ENCODE data around the gene TOMM40. TPM values are rescaled to one million over a fixed set of nuclear protein-coding genes. Genes with fewer than 3 reads are reported as not detected.
"Not testable (repeated sequence)": the region's sequence is repeated elsewhere in the genome, so short reads cannot be mapped to it uniquely, and the experiment has no call there.

TOMM40 gene
- polyA plus RNA-seq, 1 experiment = 21.7 TPM

- no peak overlapping the region for H3K27ac ChIP-seq (ENCODE audit: low read depth, low read length)
- TF ChIP-seq CTCF (IDR thresholded peaks at IDR 0.05; ENCODE audit: low read depth, low read length) = no peak
- H3K9me3 ChIP-seq (ENCODE audit: control insufficient read depth, insufficient read depth, low read length) = no peaks in the 10 kb centered on the region
- CTCF ChIA-PET = interaction anchor here (1.1 to 1.6 kb wide), 5 partner anchors 40 to 197 kb away, joined by 3 to 5 read pairs (median 3); no protein-coding TSS in a partner anchor
- POLR2A ChIA-PET = interaction anchor here (0.6 to 1.1 kb wide), 2 partner anchors 30 to 39 kb away, joined by 3 to 9 read pairs; partner anchors contain the start of gene NECTIN2
- no peak overlapping the region for H3K4me3 ChIP-seq (ENCODE audit: low read depth, low read length)
- H3K27me3 ChIP-seq (ENCODE audit: control insufficient read depth, insufficient read depth, low read length) = no peaks in the 10 kb centered on the region
- DNase-seq (ENCODE audit: low read depth, low spot score) = no peak
These were observed 6.5 kb upstream of the TOMM40 start for GRCh38 chr19:44884566-44884965.

- Histone ChIP-seq H3K9me3 (ENCODE audit: control insufficient read depth, insufficient read depth, low read length) (no peaks in the 10 kb centered on the region), H3K27ac (ENCODE audit: low read depth, low read length) (no peak overlapping the region), H3K27me3 (ENCODE audit: control insufficient read depth, insufficient read depth, low read length) (no peaks in the 10 kb centered on the region), H3K4me3 (ENCODE audit: low read depth, low read length) (no peak overlapping the region)
- TF ChIP-seq CTCF (IDR thresholded peaks at IDR 0.05; ENCODE audit: low read depth, low read length) = no peak
- POLR2A ChIA-PET = no interaction called here
- CTCF ChIA-PET = interaction anchor here (1.3 kb wide), 1 partner anchor 115 kb away, joined by 4 read pairs; no protein-coding TSS in a partner anchor
- DNase-seq (ENCODE audit: low read depth, low spot score) = no peak
These were observed 4.9 kb upstream of the TOMM40 start for GRCh38 chr19:44886141-44886540.

DNA sequence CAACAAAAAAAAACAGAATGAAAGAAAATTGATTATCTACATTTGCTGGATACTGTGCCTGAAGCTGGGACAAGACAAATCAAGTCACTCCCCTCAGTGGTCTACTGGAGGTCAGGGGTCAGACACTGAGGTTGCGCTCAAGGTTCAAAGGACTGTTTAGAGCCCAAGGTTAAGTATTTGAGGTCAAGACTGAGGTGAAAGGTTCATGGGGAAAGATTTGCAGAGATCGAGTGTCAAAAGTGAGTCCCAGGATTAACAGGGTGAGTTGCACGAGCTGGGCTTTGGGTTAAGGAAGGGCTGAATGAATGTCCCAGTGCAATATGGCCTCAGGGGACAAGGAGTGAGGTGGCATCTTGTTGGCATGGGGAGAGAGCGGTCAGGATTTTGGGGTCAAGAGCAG lies 3.4 kb upstream of the TOMM40 start:
- DNase-seq (ENCODE audit: low read depth, low spot score) = no peak
- ChIA-PET POLR2A (interaction anchor here (0.7 kb wide), 1 partner anchor 10 kb away, joined by 6 read pairs; no protein-coding TSS in a partner anchor), CTCF (interaction anchor here (0.6 kb wide), 1 partner anchor 122 kb away, joined by 3 read pairs; no protein-coding TSS in a partner anchor)
- no peak for TF ChIP-seq CTCF (IDR thresholded peaks at IDR 0.05; ENCODE audit: low read depth, low read length)
- Histone ChIP-seq H3K27ac (ENCODE audit: low read depth, low read length) (no peak overlapping the region), H3K27me3 (ENCODE audit: control insufficient read depth, insufficient read depth, low read length) (no peaks in the 10 kb centered on the region), H3K9me3 (ENCODE audit: control insufficient read depth, insufficient read depth, low read length) (no peaks in the 10 kb centered on the region), H3K4me3 (ENCODE audit: low read depth, low read length) (no peak overlapping the region)

- DNase-seq (ENCODE audit: low read depth, low spot score); H3K27ac ChIP-seq (ENCODE audit: low read depth, low read length); H3K9me3 ChIP-seq (ENCODE audit: control insufficient read depth, insufficient read depth, low read length); H3K4me3 ChIP-seq (ENCODE audit: low read depth, low read length); H3K27me3 ChIP-seq (ENCODE audit: control insufficient read depth, insufficient read depth, low read length); CTCF ChIA-PET; POLR2A ChIA-PET: not testable (repeated sequence)
These were observed 2.7 kb upstream of the TOMM40 start for GRCh38 chr19:44888335-44888734.

- Histone ChIP-seq H3K9me3 (ENCODE audit: control insufficient read depth, insufficient read depth, low read length) (no peaks in the 10 kb centered on the region), H3K4me3 (ENCODE audit: low read depth, low read length) (peak overlapping the region; percentile 65), H3K27ac (ENCODE audit: low read depth, low read length) (peak overlapping the region; percentile 96), H3K27me3 (ENCODE audit: control insufficient read depth, insufficient read depth, low read length) (no peaks in the 10 kb centered on the region)
- ChIA-PET CTCF (interaction anchor here (1.0 to 1.5 kb wide), 2 partner anchors 62 to 201 kb away, joined by 3 to 4 read pairs; no protein-coding TSS in a partner anchor), POLR2A (interaction anchor here (0.6 to 1.5 kb wide), 6 partner anchors 8 to 175 kb away, joined by 3 to 12 read pairs (median 3); partner anchors contain the start of gene CLPTM1)
- DNase-seq (ENCODE audit: low read depth, low spot score) = no peak
- TF ChIP-seq CTCF (IDR thresholded peaks at IDR 0.05; ENCODE audit: low read depth, low read length) = no peak
These were observed 1.2 kb upstream of the TOMM40 start for GRCh38 chr19:44889830-44890365.
